Breast epithelium (tissue), 4 donors: ENCODE results near the gene AFG3L2. TPM values are rescaled to one million over a fixed set of nuclear protein-coding genes. Genes with fewer than 3 reads are reported as not detected.

Experiments used
- DNase-seq, 2 donors: peaks; one replicate each; pipeline ENCODE4 v3.0.0-alpha.2; 2019; ENCODE audit warnings: low spot score in 2 of 2
- H3K27ac ChIP-seq, 2 donors: fragments of 200-600 bp; sonication (generic) in 1 of 2; one replicate each; pipeline ENCODE4 v1.5.1; 2016 to 2019; ENCODE audit warnings: mild to moderate bottlenecking in 1 of 2
- H3K27me3 ChIP-seq, 2 donors: fragments of 200-600 bp; sonication (generic) in 1 of 2; one replicate each; pipeline versions ENCODE4 v1.5.1 to v1.6.0; 2017 to 2019; ENCODE audit warnings: control low read depth in 1 of 2, mild to moderate bottlenecking in 1 of 2
- H3K36me3 ChIP-seq: fragments of 200-600 bp; one replicate; pipeline ENCODE4 v1.5.1; 2019
- H3K4me1 ChIP-seq, 2 donors: fragments of 200-600 bp; sonication (generic); one replicate each; pipeline ENCODE4 v1.5.1; 2016 to 2019; ENCODE audit warnings: control low read depth in 1 of 2
- H3K4me3 ChIP-seq, 3 donors: fragments of 200-600 bp; sonication (generic); 1 replicate in 2 of 3; 2 replicates in 1 of 3; pipeline ENCODE4 v1.5.1; 2016 to 2019; ENCODE audit warnings: mild to moderate bottlenecking in 3 of 3, moderate library complexity in 2 of 3
- H3K9me3 ChIP-seq, 2 donors: fragments of 200-600 bp; sonication (generic) in 1 of 2; one replicate each; pipeline ENCODE4 v1.5.1; 2016 to 2019; ENCODE audit warnings: control low read depth in 1 of 2
- POLR2A ChIP-seq: fragments of 450-650 bp; IDR thresholded peaks from one replicate; pipeline ENCODE4 v1.6.1; 2016; ENCODE audit warnings: antibody characterized with exemption, mild to moderate bottlenecking, moderate library complexity
- POLR2AphosphoS5 ChIP-seq, 3 donors: sonication (generic); formaldehyde crosslinking; IDR thresholded peaks; one replicate each; pipeline ENCODE4 v1.6.1; 2017; ENCODE audit warnings: antibody characterized with exemption in 3 of 3
- intact Hi-C: fragments of 100-400 bp; cut with DNase I; formaldehyde crosslinking; loops from one replicate; pipeline ENCODE4 v1.15.1; 2023; ENCODE audit warnings: low total_unique reads
- total RNA-seq, 3 donors: library from RNA; depleted of rRNA; stranded (reverse); fragments of >200 nt; gene quantifications; one replicate each; pipeline ENCODE4 v1.1.0, GENCODE V29; 2016
- TF ChIP-seq, protein P1 (sequence below), 3 donors: fragments of 450-650 bp; IDR thresholded peaks; one replicate each; pipeline ENCODE4 v1.5.1; 2016 to 2017; ENCODE audit warnings: antibody characterized with exemption in 3 of 3, mild to moderate bottlenecking in 3 of 3, moderate library complexity in 3 of 3

AFG3L2 gene
- total RNA-seq, result 10 to 100 TPM; 37.0 to 43.5 (median 42.7) TPM

- peak within 1 kb of the TSS; percentile 60 to 98 (median 88) for H3K4me3 ChIP-seq
- H3K4me1 ChIP-seq, result peaks cover 0 to 4% of the 10 kb centered on the region in 2 donors
- H3K27ac ChIP-seq, result peak within 1 kb of the TSS; percentile 99 to 100
- TF ChIP-seq POLR2AphosphoS5 (IDR thresholded peaks at IDR 0.05) (peak; percentile 30 to 70 (median 61)), POLR2A (no peak)
- TF ChIP-seq, protein P1, sequence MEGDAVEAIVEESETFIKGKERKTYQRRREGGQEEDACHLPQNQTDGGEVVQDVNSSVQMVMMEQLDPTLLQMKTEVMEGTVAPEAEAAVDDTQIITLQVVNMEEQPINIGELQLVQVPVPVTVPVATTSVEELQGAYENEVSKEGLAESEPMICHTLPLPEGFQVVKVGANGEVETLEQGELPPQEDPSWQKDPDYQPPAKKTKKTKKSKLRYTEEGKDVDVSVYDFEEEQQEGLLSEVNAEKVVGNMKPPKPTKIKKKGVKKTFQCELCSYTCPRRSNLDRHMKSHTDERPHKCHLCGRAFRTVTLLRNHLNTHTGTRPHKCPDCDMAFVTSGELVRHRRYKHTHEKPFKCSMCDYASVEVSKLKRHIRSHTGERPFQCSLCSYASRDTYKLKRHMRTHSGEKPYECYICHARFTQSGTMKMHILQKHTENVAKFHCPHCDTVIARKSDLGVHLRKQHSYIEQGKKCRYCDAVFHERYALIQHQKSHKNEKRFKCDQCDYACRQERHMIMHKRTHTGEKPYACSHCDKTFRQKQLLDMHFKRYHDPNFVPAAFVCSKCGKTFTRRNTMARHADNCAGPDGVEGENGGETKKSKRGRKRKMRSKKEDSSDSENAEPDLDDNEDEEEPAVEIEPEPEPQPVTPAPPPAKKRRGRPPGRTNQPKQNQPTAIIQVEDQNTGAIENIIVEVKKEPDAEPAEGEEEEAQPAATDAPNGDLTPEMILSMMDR (IDR thresholded peaks at IDR 0.05), result peak in 1 of 3 donors; percentile 9
- no peaks in the 10 kb centered on the region for H3K36me3 ChIP-seq
- intact Hi-C loops, result no loop called here
- H3K9me3 ChIP-seq, result no peaks in the 10 kb centered on the region
- DNase-seq, result peak; percentile 99 to 100
- no peaks in the 10 kb centered on the region for H3K27me3 ChIP-seq
Observed at GRCh38 chr18:12376754-12377555, at the start of gene AFG3L2. Gene AFG3L2 (minus strand): TSS chr18:12377227. CDS start chr18:12377082, 145 bp downstream.

DNA sequence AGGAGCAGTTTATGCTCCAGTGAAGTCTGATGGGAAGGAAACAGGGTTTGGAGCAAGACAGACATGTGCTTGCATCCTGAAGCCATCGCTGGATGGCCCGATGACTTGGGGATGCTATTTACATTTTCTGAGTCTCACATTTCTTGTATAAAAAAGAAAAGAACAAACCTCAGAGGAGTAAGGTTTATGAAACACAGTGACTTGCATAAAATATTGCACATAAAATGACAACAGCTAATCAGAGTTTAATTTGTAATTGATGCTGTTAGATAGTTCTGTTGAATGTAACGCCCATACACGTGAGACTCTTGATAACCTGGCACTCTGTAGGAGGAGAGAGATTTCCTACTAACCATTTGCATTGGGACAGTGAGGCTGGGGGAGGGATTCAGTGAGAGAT lies 47.2 kb upstream of the AFG3L2 start:
- no peak for DNase-seq
- no peak overlapping the region for H3K27ac ChIP-seq
- intact Hi-C loops, result no loop called here
- no peak overlapping the region for H3K4me3 ChIP-seq
- peaks cover 0 to 13% of the 10 kb centered on the region in 2 donors for H3K9me3 ChIP-seq
- no peaks in the 10 kb centered on the region for H3K4me1 ChIP-seq
- TF ChIP-seq POLR2AphosphoS5 (IDR thresholded peaks at IDR 0.05) (no peak), POLR2A (no peak)
- TF ChIP-seq, protein P1 (IDR thresholded peaks at IDR 0.05), result no peak
- H3K27me3 ChIP-seq, result no peaks in the 10 kb centered on the region
- no peaks in the 10 kb centered on the region for H3K36me3 ChIP-seq

DNA sequence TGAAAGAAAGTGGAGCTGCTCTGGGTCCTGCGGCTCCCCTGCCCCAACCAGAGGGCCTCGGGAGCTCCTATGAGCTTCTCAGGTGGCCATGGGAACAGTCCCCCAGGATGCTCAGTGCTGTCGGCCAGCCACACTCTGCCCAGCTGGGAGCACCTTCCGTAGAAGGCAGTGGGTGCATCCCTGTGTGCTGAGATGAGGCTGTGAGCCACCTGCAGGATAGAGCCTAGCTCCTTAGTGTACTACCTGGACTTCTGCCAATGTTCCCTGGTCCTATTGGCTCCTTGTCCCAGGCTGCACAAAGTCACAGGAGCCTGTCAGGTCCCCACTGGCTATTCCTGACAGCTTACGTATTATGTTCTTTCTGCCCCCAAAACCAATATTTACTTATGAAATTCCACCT lies 46.8 kb upstream of the AFG3L2 start:
- Histone ChIP-seq H3K4me3 (no peak overlapping the region), H3K4me1 (no peaks in the 10 kb centered on the region), H3K27me3 (no peaks in the 10 kb centered on the region), H3K36me3 (no peaks in the 10 kb centered on the region), H3K27ac (no peak overlapping the region), H3K9me3 (peaks cover 0 to 13% of the 10 kb centered on the region in 2 donors)
- no peak for TF ChIP-seq POLR2A
- TF ChIP-seq POLR2AphosphoS5 (IDR thresholded peaks at IDR 0.05), result no peak
- TF ChIP-seq, protein P1 (IDR thresholded peaks at IDR 0.05), result no peak
- intact Hi-C loops, result no loop called here
- DNase-seq, result no peak

GRCh38 chr18:12423393-12423792 lies 46.4 kb upstream of the AFG3L2 start:
- H3K4me1 ChIP-seq, result no peaks in the 10 kb centered on the region

GRCh38 chr18:12422936-12423335 lies 45.9 kb upstream of the AFG3L2 start:
- H3K4me1 ChIP-seq, result no peaks in the 10 kb centered on the region
- no peak for DNase-seq
- TF ChIP-seq POLR2AphosphoS5 (IDR thresholded peaks at IDR 0.05), result no peak
- TF ChIP-seq, protein P1 (IDR thresholded peaks at IDR 0.05), result no peak
- TF ChIP-seq POLR2A, result no peak
- H3K36me3 ChIP-seq, result no peaks in the 10 kb centered on the region
- no peaks in the 10 kb centered on the region for H3K27me3 ChIP-seq
- intact Hi-C loops, result no loop called here
- no peak overlapping the region for H3K27ac ChIP-seq
- H3K9me3 ChIP-seq, result peaks cover 0 to 8% of the 10 kb centered on the region in 2 donors
- H3K4me3 ChIP-seq, result no peak overlapping the region

More at GRCh38 chr18:12423393-12423792, 46.4 kb upstream of the AFG3L2 start:
- Histone ChIP-seq H3K36me3 (no peaks in the 10 kb centered on the region), H3K4me3 (no peak overlapping the region), H3K27me3 (no peaks in the 10 kb centered on the region), H3K27ac (no peak overlapping the region), H3K9me3 (peaks cover 0 to 13% of the 10 kb centered on the region in 2 donors)
- DNase-seq, result no peak
- no peak for TF ChIP-seq POLR2AphosphoS5 (IDR thresholded peaks at IDR 0.05)
- TF ChIP-seq, protein P1 (IDR thresholded peaks at IDR 0.05), result no peak
- TF ChIP-seq POLR2A, result no peak
- intact Hi-C loops, result no loop called here
